HG02870 (cell line): ENCODE results near the gene HMX2.
"Not testable (repeated sequence)": the region's sequence is repeated elsewhere in the genome, so short reads cannot be mapped to it uniquely, and the experiment has no call there.

Experiments
- ATAC-seq: cut with Tn5 transposase; IDR thresholded peaks from one replicate; pipeline ENCODE4 v1.9.1; 2021; ENCODE audit warnings: mild to moderate bottlenecking, moderate library complexity; ENCODE audit not compliant: unreplicated experiment

HMX2 gene

DNA sequence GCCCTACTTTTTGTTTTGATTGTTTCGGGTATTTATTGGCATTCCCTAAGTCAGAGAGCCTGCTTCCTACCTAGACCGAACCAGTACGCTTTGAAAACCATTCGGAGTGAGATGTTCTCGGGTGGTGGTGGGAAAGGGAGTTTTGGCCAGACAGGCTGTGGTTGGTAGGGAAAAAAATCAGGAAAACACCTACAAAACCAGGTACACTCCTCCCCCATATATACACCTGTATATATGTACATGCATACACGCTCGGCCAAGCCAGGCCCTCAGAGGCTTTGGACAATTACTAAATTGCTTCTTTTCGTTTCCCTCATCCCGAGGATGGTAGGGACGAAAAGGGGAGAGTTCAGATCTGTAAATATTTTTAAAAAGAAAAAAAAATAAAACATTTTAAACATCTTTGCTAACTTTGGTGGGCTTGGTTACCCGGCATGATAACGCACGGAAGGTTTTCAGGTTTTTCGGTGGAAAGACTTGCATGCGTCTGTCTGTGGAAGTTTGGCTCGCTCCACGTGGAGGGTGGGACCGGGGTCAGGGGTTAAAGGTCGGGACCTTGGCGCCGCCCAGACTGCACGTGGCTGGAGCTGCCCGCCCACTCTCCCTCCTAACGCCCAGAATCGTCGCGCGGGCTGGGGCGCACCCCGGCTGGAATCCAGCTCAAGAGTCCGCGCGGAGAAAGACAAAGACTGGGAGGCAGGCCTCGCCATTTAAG is 2.5 kb downstream of the HMX2 start:
- ATAC-seq: no peak

DNA sequence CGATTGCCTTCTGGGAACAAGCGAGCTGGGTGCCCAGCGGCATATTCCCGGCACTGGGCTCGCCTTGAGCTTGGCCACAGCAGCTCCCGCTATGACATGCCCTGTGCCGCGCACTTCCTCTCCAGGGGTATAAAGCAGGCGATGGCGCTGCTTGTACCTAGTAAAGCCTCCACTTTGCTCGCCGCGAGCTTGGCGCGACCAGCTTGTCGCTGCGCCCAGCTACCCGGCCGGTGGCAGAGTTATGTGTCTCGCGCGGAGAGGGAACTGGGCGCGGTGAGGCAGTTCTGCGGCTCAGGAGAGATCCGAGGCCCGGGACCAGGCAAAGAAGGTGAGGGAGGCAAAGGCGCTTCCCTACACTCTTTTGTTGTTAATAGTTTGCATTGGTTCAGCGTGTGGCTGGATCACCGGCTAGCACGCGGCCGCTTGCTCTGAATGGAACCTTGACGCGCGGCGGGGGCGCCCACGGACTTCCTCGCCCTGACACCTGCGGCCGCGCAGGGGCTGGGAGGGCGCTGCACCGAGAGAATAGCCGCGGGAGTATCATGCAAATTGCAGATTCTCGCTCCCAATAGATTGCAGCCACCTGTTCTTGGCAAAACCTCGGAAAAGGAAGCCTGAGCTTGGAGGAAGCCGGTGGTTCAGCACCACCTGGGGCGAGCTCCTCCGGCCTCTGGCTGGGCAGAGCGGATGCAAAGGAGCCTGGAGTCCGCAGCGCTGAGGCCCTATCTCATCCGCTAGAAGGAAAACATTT is 3.2 kb downstream of the HMX2 start:
- ATAC-seq: no peak

- ATAC-seq: no peak
These were observed 3.8 kb downstream of the HMX2 start for GRCh38 chr10:123151737-123152135.

DNA sequence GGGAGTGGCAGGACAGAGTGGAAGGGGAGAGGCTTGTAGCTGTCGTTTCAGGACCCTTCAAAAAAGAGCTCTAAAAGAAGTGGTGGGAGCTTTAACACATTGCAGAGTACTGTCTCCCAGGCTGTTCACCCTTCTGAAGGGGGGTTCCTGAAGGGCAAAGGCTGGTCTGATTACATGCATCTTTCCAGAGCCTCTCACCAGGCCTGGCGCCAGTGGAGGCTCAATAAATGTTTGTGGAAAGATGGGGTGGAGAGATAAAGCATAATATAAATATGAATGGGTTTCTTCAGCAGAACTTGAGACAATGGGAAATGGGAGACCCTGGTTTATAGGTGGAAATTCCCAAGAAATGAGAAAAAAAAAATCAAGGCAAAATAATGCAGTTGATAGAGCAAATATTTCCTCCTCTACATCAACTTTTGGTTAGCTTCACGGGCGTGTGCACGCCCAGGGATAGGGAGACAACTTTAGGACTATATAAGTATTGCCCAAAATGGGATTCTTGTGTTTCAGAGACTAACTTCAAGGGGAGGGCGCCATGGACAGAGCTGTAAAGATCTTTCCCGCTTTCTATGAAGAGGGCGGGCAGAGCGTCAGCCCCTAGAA is 5.7 kb downstream of the HMX2 start:
- no peak for ATAC-seq

GRCh38 chr10:123154092-123154710 is 6.3 kb downstream of the HMX2 start, which contains the start of gene BUB3:
Gene BUB3 (plus strand): TSS chr10:123154402. CDS start chr10:123154918, 516 bp downstream.
- ATAC-seq: peak; percentile 85

GRCh38 chr10:123154711-123155505 is 7.0 kb downstream of the HMX2 start:
- ATAC-seq: peak; percentile 33

GRCh38 chr10:123156078-123156477 is 8.1 kb downstream of the HMX2 start:
- ATAC-seq: no peak

DNA sequence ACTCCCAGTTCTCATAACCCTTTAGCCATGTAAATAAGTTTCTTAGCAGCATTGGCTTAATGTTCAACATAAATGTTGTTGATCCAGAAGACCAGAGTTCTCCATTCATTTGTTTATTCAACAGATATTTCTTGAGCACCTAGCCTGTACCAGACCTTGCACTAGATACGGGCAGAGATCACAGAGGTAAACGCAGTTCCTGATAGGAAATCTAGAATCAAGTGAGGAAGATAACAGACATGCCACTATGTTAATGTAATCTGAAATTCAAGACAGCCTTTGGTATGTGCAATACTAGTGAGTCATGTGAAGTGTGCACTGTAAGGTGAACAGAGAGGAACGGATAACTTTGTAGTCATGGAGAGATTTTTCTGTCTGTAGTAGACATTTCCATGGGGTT is 9.3 kb downstream of the HMX2 start:
- ATAC-seq: no peak

- ATAC-seq: no peak
These were observed 10.7 kb downstream of the HMX2 start for GRCh38 chr10:123158682-123159081.

GRCh38 chr10:123160311-123160980 is 12.5 kb downstream of the HMX2 start:
- no peak for ATAC-seq

GRCh38 chr10:123164319-123164718 is 16.4 kb downstream of the HMX2 start:
- ATAC-seq: no peak

GRCh38 chr10:123165445-123166072 is 17.6 kb downstream of the HMX2 start:
- no peak for ATAC-seq

DNA sequence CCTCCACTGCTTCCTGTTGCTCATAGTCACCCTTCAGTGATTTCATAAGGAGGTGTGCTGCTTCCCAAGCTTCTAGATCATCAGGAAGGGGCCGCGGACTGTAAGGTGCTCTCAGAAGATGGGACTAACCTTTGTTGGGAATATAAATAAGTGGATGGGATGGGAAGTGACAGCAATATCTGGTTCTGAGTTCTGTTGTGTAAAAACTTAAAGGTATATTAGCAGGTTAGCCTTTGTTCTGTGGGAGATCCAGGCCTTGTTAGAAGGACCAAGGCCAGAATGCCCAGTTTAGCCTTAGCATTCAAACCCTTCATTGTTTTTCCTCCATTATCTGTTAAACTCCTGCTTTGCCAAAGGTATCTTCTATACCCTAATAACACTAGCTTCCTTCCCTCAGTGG is 18.7 kb downstream of the HMX2 start:
- no peak for ATAC-seq

DNA sequence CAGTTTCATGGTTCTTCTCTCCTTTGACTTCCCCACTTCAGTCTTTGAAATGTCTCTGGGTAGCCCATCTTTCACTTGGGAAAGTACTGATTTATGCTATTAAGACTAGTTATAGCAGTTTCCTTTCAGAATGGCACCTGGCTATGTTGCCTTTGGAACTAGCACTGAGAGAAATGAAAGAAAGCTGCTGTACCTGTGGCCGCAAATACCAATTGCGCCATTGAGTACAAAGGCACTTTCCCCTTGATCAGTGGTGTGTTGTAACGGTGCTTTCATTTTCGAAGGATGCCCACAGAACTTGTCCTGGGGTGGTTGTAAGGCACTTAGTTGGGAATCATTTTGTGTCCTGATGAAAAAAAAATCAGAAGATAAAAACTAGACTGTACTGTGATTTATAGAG is 23.0 kb downstream of the HMX2 start:
- ATAC-seq: no peak

- ATAC-seq: not testable (repeated sequence)
These were observed 23.7 kb downstream of the HMX2 start for GRCh38 chr10:123171616-123172015.

- ATAC-seq: no peak
These were observed 27.8 kb downstream of the HMX2 start for GRCh38 chr10:123175389-123176387.

GRCh38 chr10:123178390-123178789 is 30.5 kb downstream of the HMX2 start:
- not testable (repeated sequence) for ATAC-seq
